GM12892 (cell line): ENCODE data around the gene NASP.

Experiments used
- POLR2A ChIP-seq: IDR thresholded peaks from 2 replicates; pipeline ENCODE4 v1.6.1; 2011; ENCODE audit warnings: low read depth, low read length, control low read depth
- POLR2AphosphoS5 ChIP-seq: IDR thresholded peaks from 2 replicates; pipeline ENCODE4 v1.6.1; 2011; ENCODE audit warnings: low read depth, low read length, control low read depth
- TAF1 ChIP-seq: IDR thresholded peaks from 2 replicates; pipeline ENCODE4 v1.6.1; 2011; ENCODE audit warnings: low read depth, mild to moderate bottlenecking, control low read depth, low read length, borderline replicate concordance

DNA sequence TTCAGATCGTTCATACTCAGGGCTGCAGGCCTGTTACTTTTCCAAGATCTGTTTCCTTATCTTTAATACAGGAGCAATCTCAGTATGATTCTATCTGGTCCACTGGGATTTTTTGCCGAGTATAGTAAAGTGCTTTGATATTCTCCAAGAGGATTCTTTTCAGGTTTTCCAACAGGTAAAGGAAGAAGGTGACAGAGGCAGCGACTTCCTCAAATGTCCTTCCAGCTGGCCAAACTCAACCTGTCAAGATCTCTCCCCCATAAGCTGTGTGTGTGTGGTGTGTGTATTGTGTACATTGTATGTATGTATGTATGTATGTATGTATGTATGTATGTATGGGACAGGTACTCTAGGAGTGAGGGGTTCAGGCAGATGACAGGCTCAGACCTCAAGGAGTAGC lies 32.2 kb upstream of the NASP start:
- TF ChIP-seq POLR2A (no peak), TAF1 (no peak), POLR2AphosphoS5 (no peak)
